OCI-M1 (cell line): ENCODE results near the gene TMEM130.
A peak's percentile ranks its signal among the peaks of the same experiment; 100 is the strongest.

ENCODE experiments used
- DNase-seq: peaks from one replicate; lab custom pipeline; 2025; lab: John Stamatoyannopoulos, UW

Gene TMEM130

DNA sequence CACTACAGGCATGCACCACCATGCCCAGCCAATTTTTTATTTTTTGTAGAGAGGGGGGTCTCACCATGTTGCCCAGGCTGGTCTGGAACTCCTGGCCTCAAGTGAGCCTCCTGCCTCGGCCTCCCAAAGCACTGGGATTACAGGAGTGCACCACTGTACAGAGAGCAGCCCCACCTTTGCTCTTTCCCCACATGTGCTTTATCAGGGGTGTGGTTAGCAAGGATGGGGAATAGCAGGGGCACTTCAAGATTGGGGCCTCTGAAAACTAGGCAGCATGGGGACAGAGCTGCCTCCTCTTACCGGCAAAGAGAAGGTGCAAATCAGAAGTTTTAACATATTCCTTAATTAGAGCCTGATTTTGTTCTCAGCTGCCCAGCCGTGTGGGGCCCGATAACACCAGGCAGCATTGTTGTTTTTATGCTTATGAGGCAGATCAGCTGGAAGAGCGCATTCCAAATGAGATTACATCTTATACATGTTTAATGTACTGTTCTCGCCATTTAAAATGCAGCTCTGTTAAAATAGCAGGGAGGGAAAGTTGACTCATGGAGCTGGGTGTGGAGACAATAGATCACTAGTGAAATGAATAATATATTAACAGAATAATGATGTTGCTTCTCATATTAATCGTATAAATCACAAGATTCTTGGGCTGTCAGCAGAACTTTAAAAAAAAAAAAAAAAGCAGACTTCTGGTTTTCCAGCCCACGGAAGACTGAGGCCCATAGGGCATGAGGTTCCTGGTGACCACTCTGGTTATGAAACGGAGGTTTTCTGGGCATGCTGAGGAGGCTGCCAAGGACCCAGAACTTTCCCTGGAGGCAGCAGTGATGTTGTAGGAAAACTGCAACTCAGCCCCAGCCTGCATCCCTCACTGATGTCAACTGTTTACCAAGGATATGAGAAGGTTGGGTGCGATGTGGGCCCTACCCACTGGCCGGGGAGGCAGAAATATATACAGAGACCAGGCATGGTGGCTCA, 62.5 kb downstream of the TMEM130 start:
- DNase-seq, result no peak

GRCh38 chr7:98805956-98806838, 63.6 kb downstream of the TMEM130 start:
- DNase-seq, result no peak

DNA sequence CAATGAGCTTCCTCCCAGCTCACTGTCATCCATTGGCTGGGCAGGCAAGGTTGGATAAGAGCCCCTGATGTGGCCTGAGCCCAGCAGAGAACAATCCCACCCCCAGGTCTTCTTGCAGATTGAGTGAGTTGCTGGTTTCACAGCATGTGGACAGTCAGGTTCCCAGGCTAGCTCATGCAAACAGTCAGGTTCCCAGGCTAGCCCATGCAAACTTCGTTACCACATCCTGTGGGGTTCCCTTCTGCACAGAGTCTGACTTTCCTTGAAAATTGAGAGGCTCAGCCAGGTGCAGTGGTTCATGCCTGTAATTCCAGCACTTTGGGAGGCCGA, 67.1 kb downstream of the TMEM130 start:
- DNase-seq, result no peak

DNA sequence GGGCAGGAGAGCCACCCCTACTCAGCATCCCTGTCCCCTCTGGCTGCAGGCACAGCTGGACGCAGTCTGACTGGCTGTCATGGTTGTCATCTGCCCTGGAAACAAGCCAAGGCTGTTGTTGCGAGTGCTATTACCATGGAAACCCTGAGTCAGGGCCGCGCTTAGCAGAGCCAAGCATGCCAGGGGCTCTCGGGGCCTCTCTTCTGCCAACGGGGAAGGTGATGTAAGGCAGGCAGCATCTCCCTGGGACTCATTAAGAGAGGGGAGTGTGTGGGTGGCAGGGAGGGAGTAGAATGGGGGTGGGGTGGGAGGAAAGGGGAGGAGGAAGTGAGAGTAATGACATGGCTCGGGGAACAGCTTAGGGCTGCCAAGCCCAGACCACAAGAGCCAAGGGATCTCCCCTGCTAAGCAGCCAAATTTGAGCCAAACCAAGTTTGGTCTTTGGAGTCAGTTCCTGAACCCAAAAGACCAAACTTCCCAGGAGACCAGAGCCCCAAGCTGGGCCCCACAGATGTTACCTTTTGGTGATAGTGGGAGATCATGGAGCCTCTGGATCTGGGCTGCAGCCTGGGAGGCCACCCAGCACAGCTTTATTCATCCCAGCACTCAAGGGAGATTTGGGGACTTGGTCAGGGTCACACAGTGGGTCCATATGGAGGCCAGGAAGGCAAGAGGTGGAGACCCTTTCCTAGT, 67.6 kb downstream of the TMEM130 start:
- peak; percentile 76 for DNase-seq

DNA sequence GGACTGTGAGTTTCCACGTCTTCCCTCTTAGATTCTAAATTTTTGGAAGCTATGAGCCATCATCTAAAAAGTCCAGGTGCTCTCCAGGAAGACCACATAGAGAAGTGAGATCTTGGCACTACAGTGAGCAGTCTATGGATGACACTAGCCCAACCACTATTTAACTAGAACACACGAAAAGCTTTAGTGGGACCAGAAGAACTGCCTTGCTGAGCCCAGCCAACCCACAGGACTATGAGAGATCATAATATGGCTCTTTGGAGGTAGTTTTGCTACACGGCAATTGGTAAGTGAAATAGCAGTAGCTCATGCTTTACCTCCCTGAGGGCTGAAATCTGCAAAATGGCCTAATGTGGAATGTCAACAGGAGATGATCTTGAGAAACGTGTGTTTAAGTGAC, 68.8 kb downstream of the TMEM130 start:
- DNase-seq, result no peak

GRCh38 chr7:98797150-98797549, 72.7 kb downstream of the TMEM130 start:
- DNase-seq, result no peak
